ENCODE measurements around the gene LAMB2. TPM values are rescaled to one million over a fixed set of nuclear protein-coding genes. Genes with fewer than 3 reads are reported as not detected.

The LAMB2 gene
- total and polyA plus RNA-seq, 2 of the 8 experiments (the other 6 are each of a cell fraction or from before 2014, with no cell fraction given): 112 to 153 TPM

- no peak for TF ChIP-seq CHD7 (IDR thresholded peaks at IDR 0.05; ENCODE audit: insufficient replicate concordance, low read length)
- TF ChIP-seq CTBP2 (IDR thresholded peaks at IDR 0.05; ENCODE audit: borderline replicate concordance, insufficient read depth, insufficient read length, low read length): no peak
- no peak for TF ChIP-seq CREB1 (IDR thresholded peaks at IDR 0.05)
- TF ChIP-seq TAF1 (IDR thresholded peaks at IDR 0.05; ENCODE audit: low read depth, low read length): no peak
Measured at GRCh38 chr3:49162751-49163419, 30.0 kb upstream of the LAMB2 start (continued).
